IMR-90 (cell line): ENCODE data around the gene FAU. TPM values are rescaled to one million over a fixed set of nuclear protein-coding genes. Genes with fewer than 3 reads are reported as not detected.

Source experiments
- ATAC-seq: fragments of 200-7000 bp; cut with Tn5 transposase; 2 replicates; pipeline ENCODE4 v1.9.1; 2020; ENCODE audit warnings: low read depth, mild to moderate bottlenecking, moderate library complexity
- BruUV-seq: library from RNA; stranded (reverse); fragments of 400-500 nt; replicated peaks from 2 replicates; lab custom pipeline; 2021; lab: Mats Ljungman, UMichigan
- CTCF ChIA-PET: fragments of 300-600 bp; formaldehyde crosslinking; extraction: SDS; loops from one replicate; lab custom pipeline; 2021; ENCODE audit warnings: antibody characterized with exemption; lab: Yijun Ruan, JAX
- POLR2A ChIA-PET: fragments of 300-600 bp; sonication (Branson Sonifier 250); formaldehyde crosslinking; loops from one replicate; lab custom pipeline; 2022; ENCODE audit warnings: antibody characterized with exemption; ENCODE audit not compliant: unreplicated experiment; lab: Charles Lee
- DNase-seq: peaks from one replicate; pipeline ENCODE4 v3.0.0; 2013
- H2AFZ ChIP-seq: replicated peaks from 2 replicates; pipeline ENCODE3; 2013; ENCODE audit warnings: low read length, mild to moderate bottlenecking; ENCODE audit not compliant: poor library complexity
- H2AK5ac ChIP-seq: 2 replicates; pipeline ENCODE4 v1.6.1; 2013; ENCODE audit warnings: low read depth, low read length, inconsistent platforms
- H2AK9ac ChIP-seq: replicated peaks from 2 replicates; pipeline ENCODE3; 2013; ENCODE audit warnings: mild to moderate bottlenecking, low read depth, low read length, moderate library complexity; ENCODE audit not compliant: poor library complexity
- H2BK120ac ChIP-seq: 2 replicates; pipeline ENCODE4 v1.6.1; 2013; ENCODE audit warnings: low read depth, low read length, inconsistent platforms
- H2BK15ac ChIP-seq: 3 replicates; pipeline ENCODE4 v1.6.1; 2013; ENCODE audit warnings: low read depth, low read length, inconsistent platforms
- H2BK20ac ChIP-seq: 2 replicates; pipeline ENCODE4 v1.6.1; 2013; ENCODE audit warnings: low read depth, mild to moderate bottlenecking, inconsistent platforms, low read length, moderate library complexity
- H2BK5ac ChIP-seq: 2 replicates; pipeline ENCODE4 v1.6.1; 2013; ENCODE audit warnings: mild to moderate bottlenecking, low read depth, low read length, inconsistent platforms; ENCODE audit not compliant: poor library complexity, severe bottlenecking
- H3K14ac ChIP-seq: replicated peaks from 2 replicates; pipeline ENCODE4 v1.6.1; 2013; ENCODE audit warnings: low read depth, low read length, inconsistent platforms
- H3K18ac ChIP-seq: 2 replicates; pipeline ENCODE4 v1.6.1; 2013; ENCODE audit warnings: low read depth, low read length, control low read depth
- H3K23ac ChIP-seq: 2 replicates; pipeline ENCODE4 v1.6.1; 2013; ENCODE audit warnings: low read depth, low read length, inconsistent platforms
- H3K27ac ChIP-seq: 2 replicates; pipeline ENCODE4 v1.5.1; 2013; ENCODE audit warnings: mild to moderate bottlenecking, control low read depth, low read length; ENCODE audit not compliant: insufficient read depth
- H3K27me3 ChIP-seq: 2 replicates; pipeline ENCODE4 v1.6.1; 2013; ENCODE audit warnings: low read length; ENCODE audit not compliant: control insufficient read depth, insufficient read depth
- H3K36me3 ChIP-seq: 2 replicates; pipeline ENCODE4 v1.6.1; 2013; ENCODE audit warnings: low read length, mixed read lengths; ENCODE audit not compliant: control insufficient read depth, insufficient read depth
- H3K4ac ChIP-seq: 2 replicates; pipeline ENCODE4 v1.6.1; 2013; ENCODE audit warnings: low read depth, low read length, inconsistent platforms
- H3K4me1 ChIP-seq: 2 replicates; pipeline ENCODE4 v1.6.1; 2013; ENCODE audit warnings: low read length, mixed read lengths; ENCODE audit not compliant: control insufficient read depth, insufficient read depth
- H3K4me2 ChIP-seq: 2 replicates; pipeline ENCODE4 v1.6.1; 2013; ENCODE audit warnings: low read depth, mild to moderate bottlenecking, control low read depth, low read length, moderate library complexity
- H3K4me3 ChIP-seq: 2 replicates; pipeline ENCODE4 v1.5.1; 2013; ENCODE audit warnings: low read depth, mild to moderate bottlenecking, control low read depth, low read length, moderate library complexity; ENCODE audit not compliant: insufficient read depth
- H3K56ac ChIP-seq: 2 replicates; pipeline ENCODE4 v1.6.1; 2013; ENCODE audit warnings: low read length, inconsistent platforms; ENCODE audit not compliant: insufficient read depth; ENCODE audit errors: extremely low read depth
- H3K79me1 ChIP-seq, 2 experiments: 2 replicates each; pipeline ENCODE4 v1.6.1; 2013; ENCODE audit warnings: low read length in 2 of 2, inconsistent platforms in 1 of 2, low read depth in 1 of 2
- H3K9ac ChIP-seq: 2 replicates; pipeline ENCODE4 v1.6.1; 2013; ENCODE audit warnings: low read depth, low read length, control low read depth
- H3K9me1 ChIP-seq: 2 replicates; pipeline ENCODE4 v1.6.1; 2013; ENCODE audit warnings: low read length, inconsistent platforms; ENCODE audit not compliant: insufficient read depth
- H3K9me3 ChIP-seq: 2 replicates; pipeline ENCODE4 v1.6.1; 2013; ENCODE audit warnings: low read length; ENCODE audit not compliant: control insufficient read depth, insufficient read depth
- H4K20me1 ChIP-seq: 2 replicates; pipeline ENCODE4 v1.6.1; 2013; ENCODE audit warnings: low read length, inconsistent platforms; ENCODE audit not compliant: insufficient read depth
- H4K5ac ChIP-seq: 2 replicates; pipeline ENCODE4 v1.6.1; 2013; ENCODE audit warnings: mild to moderate bottlenecking, low read depth, low read length, control low read depth
- H4K8ac ChIP-seq, 2 experiments: 2 replicates each; pipeline ENCODE4 v1.6.1; 2013; ENCODE audit warnings: low read depth in 2 of 2, low read length in 2 of 2, control low read depth in 1 of 2, inconsistent platforms in 1 of 2
- H4K91ac ChIP-seq: 2 replicates; pipeline ENCODE4 v1.6.1; 2013; ENCODE audit warnings: low read depth, low read length, inconsistent platforms; ENCODE audit not compliant: insufficient read depth
- BHLHE40 ChIP-seq: fragments of 150-350 bp; IDR thresholded peaks from 2 replicates; pipeline ENCODE4 v1.6.1; 2016; ENCODE audit warnings: mild to moderate bottlenecking, low read depth, low read length
- CHD1 ChIP-seq: IDR thresholded peaks from 2 replicates; pipeline ENCODE4 v1.6.1; 2012; ENCODE audit warnings: low read depth, low read length, improper control_type of control experiment
- CTCF ChIP-seq: conservative IDR thresholded peaks from 2 replicates; pipeline ENCODE4 v1.5.1; 2012; ENCODE audit warnings: mild to moderate bottlenecking, low read depth, low read length, improper control_type of control experiment
- ELK1 ChIP-seq: fragments of 150-350 bp; IDR thresholded peaks from 2 replicates; pipeline ENCODE4 v1.6.1; 2016; ENCODE audit warnings: low read depth, mild to moderate bottlenecking, low read length, moderate library complexity, borderline replicate concordance
- FOS ChIP-seq: fragments of 150-350 bp; IDR thresholded peaks from 2 replicates; pipeline ENCODE4 v1.6.1; 2016; ENCODE audit warnings: low read depth, low read length
- MAFK ChIP-seq: IDR thresholded peaks from 2 replicates; pipeline ENCODE4 v1.6.1; 2012; ENCODE audit warnings: low read depth, low read length, improper control_type of control experiment
- MAZ ChIP-seq: IDR thresholded peaks from 2 replicates; pipeline ENCODE4 v1.6.1; 2012; ENCODE audit warnings: low read depth, mild to moderate bottlenecking, low read length, improper control_type of control experiment, moderate library complexity, borderline replicate concordance
- MXI1 ChIP-seq: IDR thresholded peaks from 2 replicates; pipeline ENCODE4 v1.6.1; 2012; ENCODE audit warnings: low read depth, mild to moderate bottlenecking, low read length, moderate library complexity, borderline replicate concordance
- NFE2L2 ChIP-seq: fragments of 150-350 bp; IDR thresholded peaks from 2 replicates; pipeline ENCODE4 v1.6.1; 2016; ENCODE audit warnings: low read depth, mild to moderate bottlenecking, low read length
- POLR2A ChIP-seq: IDR thresholded peaks from 2 replicates; pipeline ENCODE4 v1.6.1; 2012; ENCODE audit warnings: mild to moderate bottlenecking, low read depth, low read length
- RAD21 ChIP-seq: IDR thresholded peaks from 2 replicates; pipeline ENCODE4 v1.6.1; 2012; ENCODE audit warnings: low read length, improper control_type of control experiment
- RCOR1 ChIP-seq: IDR thresholded peaks from 2 replicates; pipeline ENCODE4 v1.6.1; 2012; ENCODE audit warnings: mild to moderate bottlenecking, low read length, improper control_type of control experiment; ENCODE audit not compliant: insufficient replicate concordance
- RFX5 ChIP-seq: IDR thresholded peaks from 2 replicates; pipeline ENCODE4 v1.8.0; 2012; ENCODE audit warnings: low read depth, mild to moderate bottlenecking, low read length, moderate library complexity
- USF2 ChIP-seq: fragments of 150-350 bp; IDR thresholded peaks from 2 replicates; pipeline ENCODE4 v1.6.1; 2017; ENCODE audit warnings: mild to moderate bottlenecking, antibody characterized with exemption, low read length, low read depth
- WGBS, 2 experiments: methylation state at CpG; one replicate each; pipeline versions ENCODE4 v1.1.5 to v1.1.7; 2013; ENCODE audit warnings: missing lambda C conversion rate in 2 of 2; ENCODE audit not compliant: insufficient read length in 1 of 2; ENCODE audit errors: extremely low coverage in 2 of 2; 5-methylcytosine and 5-hydroxymethylcytosine counted together
- dilution Hi-C: fragments of 300-500 bp; cut with HindIII; formaldehyde crosslinking; loops from one replicate; pipeline ENCODE4 v1.14.3; 2018; ENCODE audit warnings: low sequenced_read_pairs; ENCODE audit not compliant: unreplicated experiment
- in situ Hi-C: fragments of 300-500 bp; cut with MboI; formaldehyde crosslinking; loops from 3 replicates; pipeline ENCODE4 v1.14.3; 2019; ENCODE audit warnings: low sequenced_read_pairs, inconsistent platforms, mixed read lengths
- intact Hi-C: fragments of 100-400 bp; cut with micrococcal nuclease; formaldehyde crosslinking; loops from 2 replicates; pipeline ENCODE4 v1.10.0; 2022
- polyA plus RNA-seq, 3 experiments: library from polyadenylated mRNA; depleted of rRNA; stranded (reverse); fragments of >200 nt; gene quantifications; 2 replicates each; pipeline ENCODE4 v1.2.3, GENCODE V29; 2012; ENCODE audit warnings: low replicate concordance in 1 of 3
- total RNA-seq: library from RNA; depleted of rRNA; stranded (reverse); fragments of >200 nt; gene quantifications from 2 replicates; pipeline ENCODE4 v1.2.3, GENCODE V29; 2012

The FAU gene
- total and polyA plus RNA-seq, 2 of the 4 experiments (the other 2 are of a cell fraction): 189 to 652 TPM

- ChIA-PET POLR2A (no interaction called here), CTCF (no interaction called here)
- Histone ChIP-seq H3K23ac (no peak overlapping the region), H3K4me1 (peaks cover 10% of the 10 kb centered on the region), H3K9me1 (peaks cover 10% of the 10 kb centered on the region; the same call in 1 of the 2 replicates), H4K5ac (no peak overlapping the region), H2AK5ac (no peak overlapping the region), H3K27me3 (no peaks in the 10 kb centered on the region), H2BK15ac (no peak overlapping the region), H3K56ac (no peak overlapping the region), H3K27ac (no peak overlapping the region), H3K18ac (no peak overlapping the region), H3K79me1 (no peaks in the 10 kb centered on the region), H2AK9ac (no peak overlapping the region), H3K4me3 (no peak overlapping the region), H4K91ac (no peak overlapping the region), H3K4ac (no peak overlapping the region), H4K8ac (no peak overlapping the region), H3K9ac (no peak overlapping the region), H3K14ac (no peak overlapping the region), H2AFZ (no peak overlapping the region), H2BK20ac (no peak overlapping the region), H3K9me3 (no peaks in the 10 kb centered on the region), H3K4me2 (no peak overlapping the region), H2BK120ac (no peak overlapping the region), H3K36me3 (no peaks in the 10 kb centered on the region), H4K20me1 (no peaks in the 10 kb centered on the region), H2BK5ac (no peak overlapping the region)
- TF ChIP-seq BHLHE40 (no peak), MAZ (no peak), NFE2L2 (no peak), CHD1 (no peak), RAD21 (no peak), MXI1 (no peak), MAFK (no peak), USF2 (no peak), RFX5 (no peak), ELK1 (no peak), CTCF (no peak), FOS (no peak), POLR2A (no peak), RCOR1 (no peak)
- WGBS, 2 experiments: 80% methylated on average over 1 of the region's 3 CpGs; no CpG with 5 or more reads in 1 of the 2 experiments
- in situ Hi-C loops (no loop called here), dilution Hi-C loops (no loop called here), intact Hi-C loops (no loop called here)
- BruUV-seq: no TSS peak
- DNase-seq: no peak
- no peak for ATAC-seq
These were observed 45.0 kb upstream of the FAU start for GRCh38 chr11:65166893-65167292.
